ENCODE measurements around the gene SMC6.

SMC6 gene, protein sequence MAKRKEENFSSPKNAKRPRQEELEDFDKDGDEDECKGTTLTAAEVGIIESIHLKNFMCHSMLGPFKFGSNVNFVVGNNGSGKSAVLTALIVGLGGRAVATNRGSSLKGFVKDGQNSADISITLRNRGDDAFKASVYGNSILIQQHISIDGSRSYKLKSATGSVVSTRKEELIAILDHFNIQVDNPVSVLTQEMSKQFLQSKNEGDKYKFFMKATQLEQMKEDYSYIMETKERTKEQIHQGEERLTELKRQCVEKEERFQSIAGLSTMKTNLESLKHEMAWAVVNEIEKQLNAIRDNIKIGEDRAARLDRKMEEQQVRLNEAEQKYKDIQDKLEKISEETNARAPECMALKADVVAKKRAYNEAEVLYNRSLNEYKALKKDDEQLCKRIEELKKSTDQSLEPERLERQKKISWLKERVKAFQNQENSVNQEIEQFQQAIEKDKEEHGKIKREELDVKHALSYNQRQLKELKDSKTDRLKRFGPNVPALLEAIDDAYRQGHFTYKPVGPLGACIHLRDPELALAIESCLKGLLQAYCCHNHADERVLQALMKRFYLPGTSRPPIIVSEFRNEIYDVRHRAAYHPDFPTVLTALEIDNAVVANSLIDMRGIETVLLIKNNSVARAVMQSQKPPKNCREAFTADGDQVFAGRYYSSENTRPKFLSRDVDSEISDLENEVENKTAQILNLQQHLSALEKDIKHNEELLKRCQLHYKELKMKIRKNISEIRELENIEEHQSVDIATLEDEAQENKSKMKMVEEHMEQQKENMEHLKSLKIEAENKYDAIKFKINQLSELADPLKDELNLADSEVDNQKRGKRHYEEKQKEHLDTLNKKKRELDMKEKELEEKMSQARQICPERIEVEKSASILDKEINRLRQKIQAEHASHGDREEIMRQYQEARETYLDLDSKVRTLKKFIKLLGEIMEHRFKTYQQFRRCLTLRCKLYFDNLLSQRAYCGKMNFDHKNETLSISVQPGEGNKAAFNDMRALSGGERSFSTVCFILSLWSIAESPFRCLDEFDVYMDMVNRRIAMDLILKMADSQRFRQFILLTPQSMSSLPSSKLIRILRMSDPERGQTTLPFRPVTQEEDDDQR

DNA sequence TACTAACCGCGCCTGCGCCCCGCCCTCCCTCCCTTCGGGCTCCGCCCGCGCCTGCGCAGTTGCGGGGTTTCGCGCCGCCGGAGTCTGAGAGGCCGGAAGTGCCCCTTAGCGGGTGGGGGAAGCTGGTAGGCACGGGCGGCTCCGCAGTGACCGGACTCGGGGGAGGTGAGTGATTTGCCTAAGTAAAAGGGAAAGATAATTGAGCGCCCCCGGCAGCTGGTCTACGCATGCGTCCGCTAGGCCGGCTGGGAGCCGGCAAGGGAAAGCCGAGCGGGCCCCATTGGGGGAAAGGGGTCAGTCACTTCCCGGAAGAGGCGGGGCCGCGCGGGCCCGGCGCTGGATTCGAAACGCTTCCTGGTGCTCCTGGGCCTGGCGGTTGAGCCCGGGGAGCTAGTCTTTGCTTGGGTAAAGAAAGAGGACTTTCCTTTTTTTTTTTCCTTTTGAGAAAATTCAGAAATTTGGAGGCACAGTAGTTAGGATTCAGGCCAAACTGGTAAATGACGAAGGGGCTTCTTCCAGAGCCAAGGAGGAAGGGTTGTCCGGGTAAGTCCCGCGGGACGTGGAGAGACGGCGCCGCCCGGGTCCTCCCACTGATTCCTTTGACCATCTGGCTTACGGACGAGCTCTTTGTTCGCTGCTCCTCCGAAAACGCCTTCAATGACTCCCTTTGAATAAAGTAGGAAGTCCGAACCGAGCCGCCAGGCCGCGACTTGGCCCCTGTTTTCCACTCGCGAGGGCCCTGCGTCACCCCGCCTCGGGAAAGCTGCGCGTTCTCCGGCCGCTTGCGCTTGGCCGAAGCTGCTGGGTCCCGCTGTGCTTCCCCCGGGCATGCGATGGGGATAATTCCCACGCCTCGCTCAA, at the start of gene SMC6, which contains the start of gene GEN1:
SMC6 (minus strand) TSS at position 8 of the 861 bp plus-strand sequence. CDS start 7,864 bp downstream, outside the sequence.
GEN1 (plus strand) TSS at position 336 of the 861 bp plus-strand sequence. CDS start 5,806 bp downstream, outside the sequence.
- peak; percentile 88 for DNase-seq

DNA sequence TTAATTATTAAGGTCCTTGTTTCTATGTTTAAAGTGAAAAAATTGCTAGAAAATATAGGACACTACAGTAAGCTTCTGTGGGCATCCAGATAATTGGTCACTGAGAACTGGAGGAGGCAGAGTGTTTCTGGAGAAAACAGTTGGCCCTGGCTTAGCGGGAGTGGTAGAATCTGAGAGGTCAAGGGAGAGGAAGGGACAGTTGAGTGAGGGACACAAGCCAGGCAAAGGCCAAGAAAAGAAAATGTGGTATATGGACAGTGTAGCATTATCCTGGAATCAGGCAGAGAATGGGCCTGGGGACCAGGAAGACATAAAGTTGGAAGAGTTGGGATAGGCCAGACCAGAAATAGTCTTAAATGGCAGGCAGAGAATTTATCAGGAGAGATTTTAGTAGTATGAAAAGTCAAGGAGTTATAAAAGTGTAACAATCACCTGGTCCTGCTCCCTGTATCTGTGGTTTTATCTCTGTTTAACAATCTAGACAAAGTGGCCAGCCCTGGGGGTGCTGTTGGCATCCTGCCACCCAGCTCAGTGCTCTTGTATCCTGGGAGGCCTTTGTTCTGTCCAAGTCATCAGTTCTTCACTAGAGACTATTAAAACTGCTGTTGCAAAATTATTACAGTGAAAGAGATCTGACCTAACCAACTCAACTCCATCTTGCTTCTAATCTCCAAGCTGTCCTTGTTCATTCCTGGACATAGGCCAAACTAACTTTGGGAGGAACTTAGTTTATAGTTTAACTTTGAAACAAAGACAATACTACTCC, 47.3 kb upstream of the SMC6 start:
- no peak for DNase-seq

DNA sequence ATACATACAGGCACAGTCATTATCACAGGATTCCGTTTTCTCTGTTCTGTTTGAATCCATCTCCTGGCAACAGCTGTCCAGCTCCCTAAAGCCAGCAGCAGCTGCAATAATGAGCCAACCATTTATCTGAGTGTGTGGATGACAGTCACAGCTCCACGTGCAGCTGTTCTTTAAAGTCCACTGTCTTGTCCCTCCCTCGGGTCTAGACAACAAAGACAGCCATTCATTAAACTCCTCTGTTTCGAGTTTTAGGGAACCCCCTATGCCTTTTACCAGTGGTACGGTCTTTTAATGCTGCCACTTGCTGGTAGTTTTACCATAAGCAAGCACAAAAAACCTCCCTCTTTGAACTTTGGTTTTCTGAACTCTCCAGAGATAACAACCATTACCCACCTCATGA, 46.6 kb upstream of the SMC6 start:
- DNase-seq: peak; percentile 38

DNA sequence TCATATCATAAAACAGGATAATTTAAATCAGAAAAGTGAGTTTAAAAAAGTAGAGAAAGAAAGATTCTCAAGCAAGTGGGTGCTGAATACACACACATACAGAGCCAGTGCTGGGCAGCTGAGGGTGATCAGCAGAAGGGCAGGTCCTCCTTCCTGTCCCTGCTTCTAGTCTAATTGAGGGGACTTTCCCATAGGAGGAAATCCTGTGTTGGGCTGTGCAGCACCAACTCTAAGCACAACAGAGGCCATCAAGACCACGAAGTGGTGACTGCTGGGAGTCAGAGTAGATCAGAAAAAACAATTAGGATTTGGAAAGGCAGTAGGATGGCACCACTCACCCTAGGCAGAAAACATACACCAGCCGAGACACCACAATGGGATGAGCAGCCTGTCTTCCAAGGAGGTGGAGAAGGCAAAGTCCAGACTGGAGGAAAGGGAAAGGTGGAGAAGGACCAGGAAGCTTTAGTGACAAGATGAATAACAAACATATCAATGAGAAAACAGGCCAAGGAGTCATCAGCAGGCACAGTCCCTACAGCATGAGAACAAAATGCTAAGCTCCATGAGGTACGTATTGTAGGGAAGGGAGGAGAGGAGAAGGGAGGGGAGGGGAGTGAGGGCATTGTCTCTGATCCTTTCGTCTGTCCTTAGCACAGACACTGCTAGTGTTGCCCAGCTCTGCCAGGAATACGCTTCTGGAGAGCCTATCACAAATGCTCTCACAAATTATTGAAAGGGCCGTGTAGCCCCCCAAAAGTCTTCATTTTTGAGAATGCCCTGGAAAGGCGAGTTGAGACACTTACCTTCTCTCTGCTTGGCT, 45.9 kb upstream of the SMC6 start:
- DNase-seq: no peak

DNA sequence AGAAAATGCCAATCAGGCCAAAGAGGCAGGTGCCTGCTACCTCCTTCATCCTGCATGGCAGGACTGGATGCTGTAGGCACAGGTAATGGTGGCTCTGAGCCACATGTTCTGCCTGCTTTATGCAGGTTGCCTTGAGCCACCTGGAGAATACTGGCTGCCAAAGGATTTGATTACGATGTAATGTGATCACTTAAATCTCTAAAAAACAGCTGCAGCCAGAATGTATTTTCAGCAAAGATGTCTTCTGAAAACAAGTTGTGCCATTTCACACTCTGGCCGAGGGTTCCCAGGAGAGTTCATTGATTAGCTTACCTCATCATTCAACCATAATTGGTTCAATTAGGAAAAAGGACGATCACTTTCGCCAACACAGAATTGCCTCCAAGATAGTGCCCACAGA, 44.7 kb upstream of the SMC6 start:
- DNase-seq: no peak

DNA sequence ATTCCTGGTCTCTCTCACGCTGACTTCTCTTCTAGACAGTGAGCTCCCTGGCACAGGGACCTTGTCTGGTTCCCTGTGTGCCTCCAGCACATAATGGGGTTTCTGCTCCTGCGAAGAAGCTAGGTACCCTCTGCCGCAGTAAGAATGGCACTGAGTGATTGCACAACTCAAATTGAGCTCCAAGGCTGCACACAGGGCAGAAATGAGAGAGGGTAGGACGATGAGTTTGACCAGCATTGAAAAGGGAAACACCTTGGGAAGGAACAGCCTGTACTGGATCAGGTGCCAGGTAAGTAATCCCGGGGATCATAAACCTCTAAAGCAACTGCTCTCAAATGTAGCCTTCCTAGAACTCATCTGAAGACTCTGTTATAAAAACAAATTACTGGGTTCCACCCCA, 41.7 kb upstream of the SMC6 start:
- DNase-seq: no peak

DNA sequence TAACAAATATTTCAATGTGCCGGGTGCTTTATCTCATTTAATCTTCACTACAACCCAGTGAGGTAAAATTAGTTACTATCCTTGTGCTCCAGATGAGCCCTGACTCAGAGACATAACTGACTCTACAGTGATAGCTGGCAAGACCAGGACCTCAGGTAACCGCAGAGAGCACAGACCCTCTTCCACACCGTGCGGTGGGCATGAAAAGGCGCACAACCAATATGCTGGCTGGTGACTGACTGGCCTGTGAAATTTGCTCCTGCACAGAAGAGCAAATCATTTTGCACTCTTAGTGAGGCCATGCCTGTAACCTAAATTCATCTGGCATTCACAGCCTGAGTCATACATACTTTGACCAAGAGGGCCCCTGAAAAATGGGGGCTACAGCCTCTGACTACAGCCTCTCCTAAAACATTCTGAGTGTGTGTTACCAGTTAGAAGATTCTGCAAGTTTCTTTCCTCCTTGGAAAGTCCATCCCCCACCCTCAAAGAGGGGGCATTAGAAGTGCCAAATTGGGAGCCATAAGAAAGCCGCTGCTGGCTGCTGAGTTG, 40.3 kb upstream of the SMC6 start:
- peak; percentile 61 for DNase-seq

DNA sequence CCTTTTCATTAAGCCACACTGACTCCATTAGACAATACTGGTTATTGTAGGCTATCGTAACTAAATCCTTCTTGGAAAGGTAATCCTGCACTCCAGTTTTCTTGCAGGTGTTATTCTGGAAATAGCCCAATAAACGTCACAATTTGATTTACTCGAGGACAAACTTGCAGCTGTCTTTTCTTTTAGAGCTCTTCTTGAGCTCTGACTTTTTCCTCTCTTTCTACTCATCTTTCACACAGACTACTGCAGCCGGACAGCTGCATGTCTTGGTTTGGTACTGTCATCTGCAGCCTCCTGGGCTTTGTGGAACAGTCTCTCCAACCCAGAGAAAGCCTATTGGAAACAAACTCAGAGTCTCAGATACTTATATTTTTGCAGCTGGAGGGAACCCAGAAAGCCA, 39.7 kb upstream of the SMC6 start:
- no peak for DNase-seq

DNA sequence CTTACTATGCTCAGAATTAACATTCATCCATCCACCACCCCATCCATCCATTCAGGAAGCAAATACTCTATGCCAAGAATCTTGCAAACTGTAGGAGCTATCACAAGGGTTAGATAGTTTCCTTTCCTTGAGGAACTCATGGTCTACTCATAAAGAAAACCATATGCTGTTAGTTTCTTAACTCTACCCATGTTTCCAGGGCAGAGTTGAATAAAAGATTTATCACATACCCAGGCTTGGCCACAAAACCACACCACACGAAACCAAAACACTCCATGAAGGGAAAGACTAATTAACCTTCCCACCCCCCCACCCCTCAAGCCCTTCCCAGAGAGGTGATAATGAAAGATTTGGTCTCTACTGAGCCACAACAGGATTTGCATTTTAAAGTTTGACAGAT, 38.9 kb upstream of the SMC6 start:
- DNase-seq: peak; percentile 7

DNA sequence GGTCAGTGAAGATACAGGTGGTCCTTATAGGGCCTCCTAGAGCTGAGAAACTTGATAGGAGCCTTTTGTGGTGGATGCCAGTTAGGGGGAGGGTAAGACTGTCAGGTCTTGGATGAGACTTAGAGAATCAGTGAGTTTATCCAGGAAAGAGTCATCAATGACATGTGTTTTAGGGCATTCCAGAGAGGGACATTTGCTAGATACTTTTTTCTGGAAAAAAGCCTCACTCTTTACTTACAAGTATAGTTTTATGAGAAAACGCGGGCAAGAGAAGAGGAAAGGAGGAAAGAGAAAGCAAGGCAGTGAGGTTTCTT, 38.2 kb upstream of the SMC6 start:
- DNase-seq: no peak

DNA sequence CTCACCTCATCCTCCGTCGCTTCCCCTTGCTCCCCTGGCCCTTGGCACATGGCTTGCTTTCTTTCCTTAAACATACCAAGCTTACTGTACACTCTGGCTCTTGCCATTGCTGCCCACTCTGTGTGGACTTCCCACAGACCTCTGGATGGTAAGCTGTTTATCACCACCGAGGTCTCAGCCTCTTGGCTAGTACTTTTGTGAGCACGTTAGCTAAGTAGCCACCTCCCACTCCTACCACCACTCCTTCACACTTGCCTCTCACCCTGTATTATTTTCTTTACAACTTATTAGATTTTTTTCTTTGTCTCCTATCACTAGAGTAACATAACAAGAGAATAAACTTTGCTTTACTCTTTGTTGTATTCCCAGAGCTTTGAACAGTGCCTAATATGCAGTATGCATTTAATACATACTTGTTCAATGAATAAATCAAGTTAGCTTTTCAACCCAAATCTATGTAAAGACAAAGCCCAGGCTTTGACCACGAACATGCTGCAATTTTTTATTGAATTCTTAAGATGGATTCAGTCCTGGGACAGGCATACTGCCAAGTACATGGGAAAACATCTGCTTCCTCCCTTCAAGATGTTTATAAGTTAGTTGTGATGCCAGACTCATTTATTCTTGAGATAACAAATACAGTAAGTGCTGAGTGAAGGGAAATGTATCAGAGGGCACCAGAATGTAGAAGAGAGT, 37.7 kb upstream of the SMC6 start:
- DNase-seq: peak; percentile 72

DNA sequence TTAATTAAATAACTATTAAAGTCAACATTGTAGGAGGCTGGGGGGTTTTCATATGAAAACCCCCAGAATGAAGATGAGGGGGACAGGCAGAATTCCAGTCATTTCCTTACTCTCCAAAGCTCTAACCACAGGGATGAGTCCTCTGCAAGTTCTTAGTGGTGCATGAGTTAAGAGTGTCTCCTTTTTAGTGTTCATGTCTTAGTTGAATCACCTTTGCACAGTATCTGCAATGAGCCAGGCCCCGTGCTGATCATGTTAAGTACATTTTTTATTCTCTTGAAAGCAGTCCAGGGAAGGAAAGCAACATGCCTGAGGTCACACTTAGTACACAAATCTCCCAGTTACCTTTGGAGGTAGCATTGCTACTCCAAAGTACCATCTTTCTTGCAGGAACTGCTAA, 36.9 kb upstream of the SMC6 start:
- peak; percentile 7 for DNase-seq

DNA sequence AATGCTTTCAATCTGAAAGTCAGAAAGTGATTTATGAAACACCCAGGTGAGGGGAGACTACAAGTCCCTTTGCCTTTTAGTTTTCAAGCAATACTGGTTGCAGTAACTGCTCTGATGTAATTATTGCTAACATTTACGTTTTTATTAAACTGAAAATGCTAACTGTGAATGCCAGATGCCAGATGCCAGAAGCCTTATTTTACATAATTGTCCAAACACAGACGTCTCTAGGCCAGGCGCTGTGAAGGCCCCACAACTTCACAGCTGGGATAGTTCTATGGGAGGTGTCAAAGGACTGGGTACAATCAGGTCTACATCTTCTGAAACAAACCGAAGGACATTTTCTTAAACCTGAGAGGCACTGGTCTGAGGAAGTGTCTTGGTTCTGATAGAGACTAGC, 35.2 kb upstream of the SMC6 start:
- no peak for DNase-seq

DNA sequence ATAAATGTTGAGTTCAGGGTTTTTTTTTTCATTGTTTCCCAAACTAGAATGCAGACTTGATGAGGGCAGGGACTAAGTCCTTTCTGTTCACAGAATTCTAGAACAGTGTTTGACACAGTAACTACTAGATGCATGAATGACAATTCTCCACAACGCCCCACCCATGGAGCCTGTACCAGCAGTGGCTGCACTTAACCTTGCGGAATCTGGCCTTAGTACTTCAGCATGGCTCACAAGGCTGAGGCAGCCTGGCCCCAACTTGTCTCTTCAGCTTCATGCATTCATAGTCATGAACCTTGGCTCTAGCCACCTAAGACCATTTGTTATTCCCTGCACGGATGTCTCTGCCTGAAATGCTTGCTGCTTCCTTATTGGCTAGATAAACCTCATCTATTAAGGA, 33.1 kb upstream of the SMC6 start:
- no peak for DNase-seq

DNA sequence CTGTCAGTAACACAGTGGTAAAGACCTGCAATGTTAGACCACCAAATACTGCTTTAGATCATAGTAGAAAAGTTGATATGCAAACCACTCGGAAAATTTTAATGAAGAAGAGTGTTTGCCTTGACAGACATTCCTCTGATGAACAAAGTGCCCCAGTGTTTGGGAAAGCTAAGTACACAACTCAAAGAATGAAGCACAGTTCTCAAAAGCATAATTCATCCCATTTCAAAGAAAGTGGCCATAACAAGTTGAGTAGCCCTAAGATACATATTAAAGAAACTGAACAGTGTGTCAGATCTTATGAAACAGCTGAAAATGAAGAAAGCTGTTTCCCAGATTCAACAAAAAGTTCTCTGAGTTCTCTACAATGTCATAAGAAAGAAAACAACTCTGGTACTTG, 27.9 kb upstream of the SMC6 start:
- DNase-seq: no peak

DNA sequence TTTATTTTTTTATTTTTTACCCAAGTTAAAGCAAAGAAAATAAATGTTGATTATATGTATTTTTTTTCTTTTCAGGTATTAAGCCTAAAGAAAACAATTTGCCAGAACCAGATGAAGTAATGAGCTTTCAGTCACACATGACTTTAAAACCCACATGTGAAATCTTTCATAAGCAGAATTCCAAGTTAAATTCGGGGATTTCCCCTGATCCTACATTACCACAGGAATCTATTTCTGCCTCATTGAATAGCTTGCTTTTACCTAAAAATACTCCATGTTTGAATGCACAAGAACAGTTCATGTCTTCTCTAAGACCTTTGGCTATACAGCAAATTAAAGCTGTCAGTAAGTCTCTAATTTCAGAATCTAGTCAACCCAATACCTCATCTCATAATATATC, 26.9 kb upstream of the SMC6 start:
- no peak for DNase-seq

DNA sequence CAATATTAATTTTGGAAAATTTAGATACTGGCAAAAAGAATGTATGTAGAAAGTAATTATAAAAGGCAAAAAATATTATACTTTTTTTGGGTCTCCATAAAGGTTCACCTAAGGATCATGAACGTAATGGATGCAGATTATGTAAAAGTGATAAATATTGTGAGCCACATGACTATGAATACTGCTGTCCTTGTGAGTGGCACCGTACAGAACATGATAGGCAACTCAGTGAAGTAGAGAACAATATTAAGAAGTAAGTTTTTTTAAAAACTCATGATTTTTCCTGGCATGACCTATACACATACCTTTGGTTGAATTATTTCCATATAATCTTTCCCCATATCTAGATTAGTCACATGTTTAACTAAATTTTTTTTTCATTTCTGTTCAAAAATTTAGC, 18.9 kb upstream of the SMC6 start:
- no peak for DNase-seq

DNA sequence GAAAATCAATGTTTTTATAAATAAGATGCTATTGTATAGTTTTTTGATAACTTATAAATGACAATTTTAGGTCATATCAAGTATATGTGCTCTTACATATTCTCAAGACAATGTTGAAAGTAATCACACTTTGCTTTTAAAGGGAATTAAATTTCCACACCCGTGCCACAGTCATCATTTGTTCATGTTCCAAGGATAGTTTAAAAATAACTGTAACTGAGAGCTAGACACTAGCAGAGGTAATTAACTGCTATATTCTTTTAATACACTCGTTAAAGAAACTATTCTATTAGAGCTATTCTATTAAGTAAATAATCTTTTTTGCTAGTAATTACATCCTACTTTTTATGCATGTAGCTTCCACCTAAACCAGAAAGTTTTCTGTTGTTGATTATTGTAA, 18.3 kb upstream of the SMC6 start:
- DNase-seq: no peak

DNA sequence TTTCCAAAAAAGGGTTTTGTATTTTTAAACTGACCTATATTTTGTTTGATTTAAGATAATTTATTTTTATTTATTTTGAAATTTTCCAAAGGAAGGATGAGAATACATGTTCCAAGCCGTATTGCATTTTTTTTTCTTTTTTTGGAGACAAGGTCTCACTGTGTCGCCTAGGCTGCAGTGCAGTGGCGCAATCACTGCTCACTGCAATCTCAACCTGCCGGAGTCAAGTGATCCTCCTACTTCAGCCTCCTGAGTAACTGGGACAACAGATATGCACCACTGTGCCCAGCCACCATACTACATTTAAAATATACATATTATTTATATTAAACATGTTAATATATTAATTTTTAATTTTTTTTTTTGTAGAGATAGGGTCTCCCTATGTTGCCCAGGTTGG, 15.3 kb upstream of the SMC6 start:
- no peak for DNase-seq

DNA sequence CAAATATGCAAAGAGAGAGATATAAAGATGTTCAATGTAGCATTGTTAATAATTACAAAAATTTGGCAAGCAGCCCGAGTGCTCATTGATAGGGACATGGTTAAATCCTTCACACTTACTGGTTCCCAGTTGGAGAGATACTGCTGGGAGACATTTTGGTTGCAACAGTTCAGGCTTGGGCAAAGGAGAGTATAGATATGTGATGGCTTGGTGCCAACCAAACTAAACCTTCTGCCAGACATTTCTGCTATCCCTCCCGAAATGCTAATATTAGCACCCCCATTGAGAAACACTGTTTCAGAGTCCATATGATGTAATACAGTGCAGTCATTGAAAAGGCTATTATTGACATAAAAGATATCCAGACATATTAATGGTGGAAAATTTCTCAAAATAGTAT, 11.8 kb upstream of the SMC6 start:
- no peak for DNase-seq

Measured in HCEC 1CT (cell line).